ENCODE results near the gene FOXP4.
A peak's percentile ranks its signal among the peaks of the same experiment; 100 is the strongest.
"Not testable (repeated sequence)": the region's sequence is repeated elsewhere in the genome, so short reads cannot be mapped to it uniquely, and the experiment has no call there.

The FOXP4 gene

GRCh38 chr6:41602864-41603608 is 56.9 kb downstream of the FOXP4 start:
- DNase-seq = peak; percentile 55

- DNase-seq = no peak
Observed at GRCh38 chr6:41604006-41604405, 57.8 kb downstream of the FOXP4 start.

GRCh38 chr6:41605649-41606048 is 59.5 kb downstream of the FOXP4 start:
- DNase-seq = no peak

- DNase-seq = no peak
Observed at GRCh38 chr6:41607036-41607435, 60.9 kb downstream of the FOXP4 start.

GRCh38 chr6:41607736-41608135 is 61.6 kb downstream of the FOXP4 start:
- no peak for DNase-seq

- DNase-seq = no peak
Observed at GRCh38 chr6:41608443-41609151, 62.4 kb downstream of the FOXP4 start.

- no peak for DNase-seq
Observed at GRCh38 chr6:41614715-41615114, 68.5 kb downstream of the FOXP4 start.

- DNase-seq = no peak
Observed at GRCh38 chr6:41615311-41615710, 69.1 kb downstream of the FOXP4 start.

GRCh38 chr6:41618598-41618997 is 72.4 kb downstream of the FOXP4 start:
- DNase-seq = no peak

- not testable (repeated sequence) for DNase-seq
Observed at GRCh38 chr6:41619193-41619592, 73.0 kb downstream of the FOXP4 start.

- no peak for DNase-seq
Observed at GRCh38 chr6:41621367-41621766, 75.2 kb downstream of the FOXP4 start.

- DNase-seq = no peak
Observed at GRCh38 chr6:41621802-41622201, 75.6 kb downstream of the FOXP4 start.

GRCh38 chr6:41622206-41622988 is 76.2 kb downstream of the FOXP4 start:
- DNase-seq = no peak

- DNase-seq = no peak
Observed at GRCh38 chr6:41623330-41623729, 77.1 kb downstream of the FOXP4 start.

GRCh38 chr6:41624621-41625380 is 78.6 kb downstream of the FOXP4 start:
- DNase-seq = no peak

- DNase-seq = no peak
Observed at GRCh38 chr6:41625442-41625841, 79.3 kb downstream of the FOXP4 start.

- no peak for DNase-seq
Observed at GRCh38 chr6:41626022-41626421, 79.8 kb downstream of the FOXP4 start.

- DNase-seq = no peak
Observed at GRCh38 chr6:41626917-41627316, 80.7 kb downstream of the FOXP4 start.

GRCh38 chr6:41629128-41629527 is 82.9 kb downstream of the FOXP4 start:
- no peak for DNase-seq

GRCh38 chr6:41630069-41630468 is 83.9 kb downstream of the FOXP4 start:
- DNase-seq = no peak

- DNase-seq = no peak
Observed at GRCh38 chr6:41630946-41631345, 84.8 kb downstream of the FOXP4 start.

- no peak for DNase-seq
Observed at GRCh38 chr6:41633056-41633634, 87.0 kb downstream of the FOXP4 start.

- no peak for DNase-seq
Observed at GRCh38 chr6:41634657-41635056, 88.5 kb downstream of the FOXP4 start.
